HG03432 (cell line): ENCODE data around the gene NIM1K.
"Not testable (repeated sequence)": the region's sequence is repeated elsewhere in the genome, so short reads cannot be mapped to it uniquely, and the experiment has no call there.

Source experiments
- ATAC-seq: cut with Tn5 transposase; IDR thresholded peaks from one replicate; pipeline ENCODE4 v1.9.1; 2021; ENCODE audit warnings: mild to moderate bottlenecking, moderate library complexity; ENCODE audit not compliant: unreplicated experiment

The NIM1K gene

DNA sequence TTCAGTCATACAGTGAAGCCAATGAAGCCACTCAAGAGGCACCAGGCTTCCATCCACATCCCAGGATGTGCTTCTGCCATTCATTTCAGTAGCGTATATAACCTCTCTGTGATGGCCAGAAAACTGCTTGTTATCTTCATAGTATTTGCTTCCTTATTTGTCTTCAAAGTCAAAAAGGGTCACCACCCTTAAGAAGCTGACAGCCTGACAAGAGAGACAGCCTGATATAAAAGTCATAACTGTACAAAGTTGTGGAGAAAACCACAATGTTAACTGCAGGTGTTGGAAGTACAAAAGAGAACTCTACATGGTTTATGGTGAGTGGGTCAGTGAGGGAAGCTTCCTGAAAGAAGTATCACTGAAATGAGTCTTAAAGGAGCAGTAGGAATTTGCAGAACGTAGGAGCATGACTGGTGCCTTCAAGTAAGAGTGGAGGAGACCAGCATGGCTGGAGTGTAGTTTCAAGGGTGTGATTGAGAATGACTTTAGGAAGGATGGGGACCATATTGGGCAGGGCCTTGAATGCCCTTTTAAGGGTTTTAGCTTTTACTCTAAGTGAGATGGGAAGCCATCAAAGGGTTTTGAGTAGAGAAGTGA lies 33.7 kb downstream of the NIM1K start:
- peak; percentile 57 for ATAC-seq

DNA sequence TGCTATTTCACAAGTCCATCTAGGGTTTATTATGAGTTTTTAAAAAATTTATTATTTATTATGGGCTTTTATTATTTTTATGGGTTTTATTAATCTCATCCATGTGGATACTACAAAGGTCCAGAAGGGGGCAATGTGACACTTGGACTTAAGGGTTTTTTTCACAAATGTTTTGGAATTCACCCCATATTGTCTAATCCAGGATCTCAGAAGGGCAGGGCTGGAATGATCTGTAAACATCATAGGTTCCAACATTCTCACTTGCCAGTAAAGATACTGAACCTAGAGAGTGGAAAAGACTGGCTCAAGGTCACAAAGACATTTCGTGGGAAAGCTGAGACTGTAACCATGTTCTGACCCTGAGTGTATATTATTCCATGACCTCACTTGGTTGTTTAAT lies 35.6 kb downstream of the NIM1K start:
- ATAC-seq = no peak

DNA sequence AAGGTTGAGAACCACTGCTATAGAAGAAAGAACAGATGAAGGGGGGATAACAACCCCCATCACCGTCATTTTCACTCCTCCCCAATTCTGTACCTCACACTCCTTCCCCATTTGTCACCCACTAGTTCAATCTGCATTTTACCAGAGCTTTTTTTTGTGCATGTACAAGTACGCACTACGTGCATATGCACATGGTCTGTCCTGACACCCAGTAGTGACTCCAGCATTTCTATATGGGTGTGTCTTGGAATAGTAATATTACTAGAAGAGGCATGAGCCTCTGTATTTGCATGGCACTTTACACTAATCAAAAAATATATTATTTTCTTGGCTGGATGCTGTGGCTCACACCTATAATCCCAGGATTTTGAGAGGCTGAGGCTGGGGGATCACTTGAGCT lies 38.7 kb downstream of the NIM1K start:
- ATAC-seq = no peak

DNA sequence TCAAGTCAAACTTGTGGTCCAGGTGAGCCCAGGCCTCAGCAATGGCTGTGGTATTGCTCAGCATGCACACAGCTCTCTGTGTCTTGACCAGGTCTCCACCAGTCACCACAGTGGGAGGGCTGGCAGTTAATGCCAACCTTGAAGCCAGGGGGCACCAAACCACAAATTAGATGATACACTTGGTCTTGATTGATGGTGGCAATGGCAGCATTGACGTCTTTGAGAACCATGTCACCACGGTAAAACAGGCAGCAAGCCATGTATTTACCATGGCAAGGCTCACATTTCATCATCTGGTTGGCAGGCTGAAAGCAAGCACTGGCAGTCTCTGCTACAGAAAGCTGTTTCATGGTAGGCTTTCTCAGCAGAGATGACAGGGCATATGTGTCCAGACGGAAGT lies 40.0 kb downstream of the NIM1K start:
- no peak for ATAC-seq

DNA sequence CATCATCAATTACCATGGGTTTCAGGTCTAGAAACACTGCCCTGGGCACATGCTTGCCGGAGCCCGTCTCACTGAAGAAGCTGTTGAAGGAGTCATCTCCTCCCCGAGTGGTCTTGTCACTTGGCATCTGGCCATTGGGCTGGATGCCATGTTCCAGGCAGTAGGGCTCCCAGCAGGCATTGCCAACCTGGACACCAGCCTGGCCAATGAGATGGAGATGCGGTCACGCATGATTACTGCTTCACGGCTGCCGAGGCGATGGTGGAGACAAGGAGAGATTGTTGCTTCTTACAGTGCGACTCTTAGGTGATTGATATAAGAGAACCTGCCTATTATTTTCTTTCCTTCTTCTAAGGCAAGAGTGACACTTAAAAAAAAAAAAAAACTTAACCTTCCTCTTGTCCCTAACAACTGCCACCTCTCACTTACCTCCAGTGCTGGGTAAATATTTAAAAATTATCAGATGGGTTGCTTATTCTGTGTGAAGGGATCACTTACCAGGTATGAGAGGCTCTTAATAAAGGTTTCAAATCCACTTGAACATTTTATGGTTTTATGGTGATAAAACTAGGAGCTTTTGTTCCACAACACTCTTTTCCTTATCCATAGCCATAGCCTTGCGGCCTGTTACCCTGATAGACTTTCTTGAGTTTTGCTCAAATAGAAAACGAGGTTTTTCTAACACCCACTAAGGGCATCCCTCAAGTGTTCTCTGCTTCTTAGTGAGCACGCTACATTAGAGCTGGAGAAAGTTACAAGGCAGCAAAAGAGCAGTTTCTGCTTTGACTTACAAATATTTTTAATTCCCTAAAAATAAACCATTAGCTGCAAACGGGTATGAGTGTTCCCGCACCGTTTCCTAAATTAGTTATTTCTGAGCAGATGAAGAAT lies 41.2 kb downstream of the NIM1K start:
- no peak for ATAC-seq

DNA sequence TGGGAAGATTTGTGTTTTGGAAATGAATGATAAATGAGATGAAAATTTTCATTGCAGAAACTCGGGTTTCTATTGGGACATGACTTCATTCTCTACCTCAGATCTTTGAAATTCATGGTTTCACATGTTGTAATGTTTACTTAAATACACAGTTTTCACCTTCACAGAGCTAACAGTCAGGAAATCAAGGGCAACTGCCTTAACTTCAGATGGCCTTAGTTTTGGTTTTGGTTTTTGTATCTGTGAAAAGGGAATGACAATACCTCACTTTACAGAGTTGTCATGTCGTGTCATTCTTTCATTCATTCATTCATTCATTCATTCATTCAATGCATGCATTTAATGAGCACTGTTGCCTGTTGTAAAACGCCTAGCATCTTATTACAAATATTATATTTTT lies 41.9 kb downstream of the NIM1K start:
- peak; percentile 73 for ATAC-seq

DNA sequence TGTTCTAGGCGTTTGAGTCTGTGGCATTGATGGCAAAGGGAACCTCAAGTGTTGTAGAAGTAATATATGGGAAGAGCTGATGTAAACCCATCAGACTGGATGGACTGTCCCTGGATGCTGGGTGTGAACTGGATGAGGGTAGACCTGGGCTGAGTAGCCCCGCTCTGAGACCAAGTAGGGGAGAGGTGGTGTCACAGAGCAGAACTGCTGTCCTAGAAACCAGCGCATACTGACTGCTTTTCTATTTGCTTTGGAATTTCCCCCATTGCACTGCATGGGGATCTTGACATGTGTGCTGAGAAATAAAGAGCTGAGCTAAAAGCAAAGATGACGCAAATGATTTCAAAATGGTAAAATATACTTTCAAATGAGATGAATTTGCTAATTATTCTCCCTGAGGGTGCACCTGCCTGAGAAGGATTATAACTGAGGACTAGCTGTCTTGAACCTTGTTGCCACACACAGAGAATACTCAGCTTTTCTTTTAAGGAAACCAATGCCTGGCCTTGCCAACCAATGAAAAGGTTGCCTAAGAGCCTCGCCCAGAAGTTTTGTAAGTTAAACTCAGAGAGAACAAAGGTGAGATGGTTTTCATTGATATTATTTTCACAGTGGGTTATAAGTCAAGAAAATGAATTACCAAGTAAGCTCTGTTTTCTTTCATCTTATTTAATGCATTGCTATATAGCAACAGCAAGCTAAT lies 44.8 kb downstream of the NIM1K start:
- no peak for ATAC-seq

DNA sequence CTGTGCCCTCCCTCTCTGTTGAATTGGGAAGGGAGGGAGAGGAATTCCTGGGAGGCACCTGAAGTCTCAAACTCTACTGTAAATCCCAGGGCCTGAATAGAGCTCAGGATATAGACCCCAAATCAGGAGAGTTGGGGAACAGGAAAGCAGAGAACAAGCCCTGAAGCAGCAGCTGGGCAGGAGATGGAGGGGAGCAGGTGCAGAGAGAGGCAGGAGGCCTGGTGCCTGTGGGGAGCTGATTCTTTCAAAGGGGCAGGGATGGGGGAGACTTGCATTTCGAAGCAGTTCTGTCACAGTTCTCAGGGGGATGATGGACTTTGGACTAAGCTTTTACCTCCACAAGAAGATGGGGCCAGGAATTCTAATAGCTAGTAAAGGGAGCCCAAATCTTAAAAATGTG lies 50.2 kb downstream of the NIM1K start:
- ATAC-seq = no peak

DNA sequence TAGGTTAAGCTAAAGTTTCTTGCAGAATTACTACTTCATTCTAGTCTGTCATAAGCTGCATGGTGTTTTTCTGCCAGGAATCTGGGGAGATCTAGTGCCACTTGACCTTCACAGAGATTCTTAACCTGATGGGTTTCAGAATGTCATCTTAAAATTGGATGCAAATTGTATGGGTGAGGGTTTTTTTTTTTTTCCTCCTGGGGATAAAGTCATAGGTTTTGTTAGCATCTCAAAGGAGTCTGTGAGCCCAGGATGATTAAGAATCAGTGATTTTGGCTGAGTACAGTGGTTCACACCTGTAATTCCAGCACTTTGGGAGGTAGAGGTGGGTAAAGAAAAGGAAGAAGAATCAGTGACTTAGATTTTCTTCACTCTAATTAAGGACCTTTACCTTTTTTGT lies 51.2 kb downstream of the NIM1K start:
- no peak for ATAC-seq

DNA sequence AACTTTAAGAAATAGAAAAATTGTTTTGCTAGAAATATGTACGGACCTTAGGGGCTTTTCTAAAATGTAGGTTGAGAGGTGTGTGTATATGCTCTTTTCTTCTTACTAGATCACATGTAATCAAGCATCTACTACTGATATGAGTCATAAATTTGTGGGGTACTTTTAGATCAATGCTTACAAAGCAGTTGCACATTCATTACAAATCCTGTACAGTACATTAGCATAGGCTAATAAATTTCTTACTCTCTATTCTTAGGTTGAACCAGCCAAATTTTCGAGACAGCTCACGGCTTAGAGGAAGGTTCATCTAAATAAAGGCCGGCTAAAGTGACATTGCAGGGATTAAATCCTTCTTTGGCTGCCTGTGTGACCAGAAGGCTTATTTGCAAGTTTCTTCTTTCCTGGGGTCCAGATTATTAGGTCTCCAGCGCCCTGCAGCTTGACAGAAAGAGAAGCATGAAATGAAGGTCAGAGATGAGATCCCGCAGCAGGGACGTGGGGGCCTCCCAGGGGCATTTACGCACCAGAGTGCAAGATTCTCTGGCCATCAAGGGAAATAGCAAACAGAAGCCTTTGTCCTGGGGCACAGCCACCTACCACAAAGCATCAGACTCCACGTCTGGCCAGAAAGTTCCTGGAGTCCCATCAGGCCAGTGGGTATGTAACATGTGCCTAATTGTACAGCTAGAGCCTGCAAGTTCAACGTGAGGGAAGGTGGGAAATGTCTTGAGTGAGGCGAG lies 53.0 kb downstream of the NIM1K start:
- ATAC-seq = peak; percentile 82

DNA sequence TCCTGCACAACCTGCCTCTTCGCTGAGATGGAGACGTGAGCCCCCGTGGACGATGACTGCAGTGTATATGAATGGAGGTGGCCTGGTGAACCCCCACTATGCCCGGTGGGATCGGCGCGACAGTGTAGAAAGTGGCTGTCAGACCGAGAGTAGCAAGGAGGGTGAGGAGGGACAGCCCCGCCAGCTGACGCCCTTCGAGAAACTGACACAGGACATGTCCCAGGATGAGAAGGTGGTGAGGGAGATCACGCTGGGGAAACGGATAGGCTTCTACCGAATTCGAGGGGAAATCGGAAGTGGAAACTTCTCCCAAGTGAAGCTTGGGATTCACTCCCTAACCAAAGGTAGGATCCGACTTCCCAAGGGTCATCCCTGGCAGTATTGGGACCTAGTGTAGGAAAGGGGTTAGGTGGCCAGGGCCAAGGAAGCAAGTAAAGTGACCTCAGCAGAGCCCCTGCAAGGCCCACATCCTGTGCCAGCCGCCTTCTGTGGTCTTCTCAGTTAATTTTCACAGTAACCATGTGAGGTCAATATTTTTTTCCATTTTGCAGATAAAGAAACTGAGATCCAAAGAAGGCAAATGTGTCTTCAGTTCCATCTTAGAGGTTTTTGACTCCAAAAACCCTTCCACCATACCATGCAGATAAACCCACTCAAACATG lies 53.8 kb downstream of the NIM1K start:
- peak; percentile 60 for ATAC-seq

DNA sequence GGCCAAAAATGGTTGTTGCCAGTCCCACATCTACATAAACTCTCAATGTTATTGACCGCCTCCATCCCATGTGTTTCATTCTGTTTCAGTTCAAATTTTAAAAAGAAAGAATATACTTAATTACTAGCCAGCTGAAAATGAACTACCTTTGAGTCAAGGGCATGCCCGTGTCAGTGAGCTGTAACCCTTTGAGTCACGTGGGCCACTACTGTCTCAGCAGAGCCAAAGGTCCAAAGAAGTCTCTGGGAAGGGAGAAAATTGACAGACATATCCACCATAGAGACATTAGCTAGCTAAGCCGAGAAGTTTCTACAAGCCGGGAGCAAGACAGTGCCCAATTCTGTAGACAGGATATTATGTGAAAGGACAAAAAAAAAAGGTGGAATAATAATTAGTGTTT lies 59.7 kb downstream of the NIM1K start:
- ATAC-seq = no peak

DNA sequence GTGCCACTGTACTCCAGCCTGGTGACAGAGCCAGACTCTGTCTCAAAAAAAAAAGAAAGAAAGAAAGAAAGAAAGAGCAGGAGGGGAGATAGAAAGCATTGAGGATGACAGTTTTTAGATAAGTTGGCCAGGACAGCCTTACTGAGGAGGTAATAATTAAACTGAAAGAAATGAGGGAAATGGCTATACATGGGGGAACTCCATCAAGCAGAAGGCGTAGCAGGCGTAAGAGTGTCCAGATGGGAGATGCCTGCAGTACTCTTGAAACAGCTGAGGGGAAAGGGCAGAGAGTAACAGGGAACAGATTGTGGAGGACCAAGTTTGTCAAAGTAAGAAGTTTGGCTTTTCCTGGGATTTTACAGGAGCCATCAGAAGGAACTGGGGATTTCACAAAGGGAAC lies 63.7 kb downstream of the NIM1K start:
- ATAC-seq = peak; percentile 61

DNA sequence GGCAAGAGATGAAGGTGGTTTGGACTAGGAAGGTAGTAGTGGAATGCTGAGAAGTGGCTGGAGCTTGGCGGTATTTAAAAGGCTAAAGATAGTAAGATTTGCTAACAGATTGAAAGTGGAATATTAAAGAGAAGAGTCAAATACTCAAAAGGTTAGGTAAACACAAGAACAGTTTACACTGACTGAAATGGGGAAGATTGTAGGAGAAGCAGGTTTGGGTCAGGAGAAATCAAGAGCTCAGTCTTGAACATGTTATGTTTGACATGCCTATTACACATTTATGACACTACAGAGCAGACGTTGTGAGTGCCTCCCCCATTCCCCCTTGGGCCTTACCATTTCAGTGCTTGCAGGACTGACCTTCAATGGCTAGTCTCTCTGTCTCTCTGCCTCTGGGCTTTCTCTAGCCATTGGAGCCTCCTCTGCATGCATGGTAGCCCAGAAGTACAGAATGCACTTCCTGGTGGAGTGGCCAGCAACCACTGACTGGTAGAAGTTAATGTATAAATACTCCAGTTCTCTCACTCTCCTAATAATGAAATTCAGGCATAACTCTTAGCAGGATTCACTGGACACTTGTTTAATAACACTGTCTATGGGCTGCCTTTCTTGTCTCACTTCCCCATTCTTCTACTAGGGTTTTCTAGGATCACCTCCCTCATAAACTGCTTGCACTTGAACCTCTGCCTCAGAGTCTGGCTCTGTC lies 64.4 kb downstream of the NIM1K start:
- peak; percentile 50 for ATAC-seq

DNA sequence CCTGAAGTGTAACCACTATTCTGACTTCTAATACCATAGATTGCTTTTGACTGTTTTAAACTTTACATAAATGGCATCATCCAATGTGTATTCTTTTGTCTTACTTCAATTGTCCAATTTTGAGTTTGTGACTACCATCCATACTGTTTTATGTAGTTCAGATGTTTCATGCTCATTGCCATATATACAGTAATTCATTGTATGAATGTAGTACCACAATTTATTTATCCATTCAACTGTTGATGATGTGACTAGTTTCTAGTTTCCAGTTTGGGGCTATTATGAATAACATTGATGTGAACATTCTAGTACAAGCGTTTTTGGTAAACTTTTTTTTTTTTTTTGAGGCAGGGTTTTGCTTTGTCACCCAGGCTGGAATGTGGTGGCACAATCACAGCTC lies 66.1 kb downstream of the NIM1K start:
- ATAC-seq = no peak

DNA sequence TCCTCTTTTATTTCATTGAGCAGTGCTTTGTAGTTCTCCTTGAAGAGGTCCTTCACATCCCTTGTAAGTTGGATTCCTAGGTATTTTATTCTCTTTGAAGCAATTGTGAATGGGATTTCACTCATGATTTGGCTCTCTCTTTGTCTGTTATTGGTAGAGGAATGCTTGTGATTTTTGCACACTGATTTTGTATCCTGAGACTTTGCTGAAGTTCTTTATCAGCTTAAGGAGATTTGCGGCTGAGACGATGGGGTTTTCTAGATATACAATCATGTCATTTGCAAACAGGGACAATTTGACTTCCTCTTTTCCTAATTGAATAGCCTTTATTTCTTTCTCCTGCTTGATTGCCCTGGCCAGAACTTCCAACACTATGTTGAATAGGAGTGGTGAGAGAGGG lies 70.2 kb downstream of the NIM1K start:
- ATAC-seq = not testable (repeated sequence)

DNA sequence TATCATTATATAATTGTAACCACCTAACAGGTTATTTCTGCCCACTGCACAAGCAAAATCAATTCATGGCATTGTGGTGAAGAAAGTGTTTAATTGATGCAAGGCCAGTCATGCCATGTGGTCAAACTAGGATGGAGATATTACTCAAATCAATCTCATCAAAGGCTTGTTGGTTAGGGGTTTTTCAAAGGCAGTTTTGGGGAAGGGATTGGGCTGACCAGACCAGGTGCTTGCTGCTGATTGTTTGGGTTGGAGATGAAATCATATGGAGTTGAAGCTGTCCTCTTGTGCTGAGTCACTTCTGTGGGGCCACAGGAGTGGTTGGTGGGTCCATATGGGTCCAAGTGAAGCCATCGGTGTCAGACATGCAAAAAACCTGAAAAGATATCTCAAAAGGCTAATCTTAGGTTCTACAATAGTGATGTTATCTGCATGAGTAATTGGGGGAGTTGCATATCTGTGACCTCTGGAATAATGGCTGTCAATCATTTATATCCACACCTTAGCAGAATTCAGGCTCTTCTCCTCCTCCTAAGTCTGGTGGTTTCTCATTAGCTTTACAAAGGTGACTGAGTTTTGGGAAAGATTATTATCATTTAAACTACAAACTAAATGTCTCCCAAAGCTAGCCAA lies 76.3 kb downstream of the NIM1K start:
- peak; percentile 97 for ATAC-seq

DNA sequence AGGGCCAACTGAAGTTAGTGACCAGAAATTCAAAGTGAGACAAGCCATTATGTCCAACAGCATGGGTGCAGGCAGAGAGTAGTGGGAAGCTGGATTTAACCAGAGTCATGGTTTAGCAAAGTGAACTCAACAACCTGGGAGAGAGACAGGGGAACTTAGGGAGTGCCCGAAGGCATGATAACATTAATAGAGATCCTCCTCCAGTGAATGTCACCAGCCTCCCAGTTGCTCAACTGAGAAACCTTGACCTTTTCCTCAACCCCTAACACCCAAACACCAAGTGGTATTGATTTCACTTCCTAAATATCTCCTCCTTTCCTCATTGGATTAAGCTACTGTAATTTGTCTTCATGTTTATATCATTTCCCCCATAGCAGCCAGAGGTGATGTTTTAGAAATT lies 78.6 kb downstream of the NIM1K start:
- no peak for ATAC-seq

DNA sequence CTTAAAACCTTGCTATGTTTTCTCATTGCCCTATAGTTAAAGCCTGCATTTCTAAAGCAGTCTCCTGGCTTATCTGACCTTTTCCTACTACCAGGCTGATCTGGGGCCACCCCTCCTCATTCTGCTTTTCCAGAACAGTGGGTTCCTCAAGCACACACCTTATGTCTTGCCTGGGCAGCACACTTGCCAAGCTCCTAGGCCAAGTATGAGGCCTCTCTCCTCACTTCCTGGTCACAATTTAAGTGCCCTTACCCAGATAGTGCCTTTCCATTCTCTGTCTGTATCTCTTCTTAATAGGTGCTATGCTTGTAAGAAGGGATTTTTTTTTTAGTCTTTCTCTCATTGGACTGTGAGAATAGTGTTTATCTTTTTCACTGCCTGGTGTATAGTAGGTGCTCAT lies 81.5 kb downstream of the NIM1K start:
- ATAC-seq = no peak
